ENCODE measurements around the gene BFSP1.

The BFSP1 gene

GRCh38 chr20:17523326-17523725, 7.9 kb downstream of the BFSP1 start:
- no peak for DNase-seq (ENCODE audit: low read depth, low spot score)

- no peak for DNase-seq (ENCODE audit: low read depth, low spot score)
Measured at GRCh38 chr20:17522528-17522927, 8.7 kb downstream of the BFSP1 start.

GRCh38 chr20:17520583-17520982, 10.6 kb downstream of the BFSP1 start:
- no peak for DNase-seq (ENCODE audit: low read depth, low spot score)

GRCh38 chr20:17519606-17520285, 11.4 kb downstream of the BFSP1 start:
- DNase-seq (ENCODE audit: low read depth, low spot score): no peak

GRCh38 chr20:17518339-17519052, 12.7 kb downstream of the BFSP1 start:
- no peak for DNase-seq (ENCODE audit: low read depth, low spot score)

GRCh38 chr20:17515053-17515452, 16.1 kb downstream of the BFSP1 start:
- no peak for DNase-seq (ENCODE audit: low read depth, low spot score)

- DNase-seq (ENCODE audit: low read depth, low spot score): no peak
Measured at GRCh38 chr20:17513939-17514338, 17.2 kb downstream of the BFSP1 start.

GRCh38 chr20:17511401-17511800, 19.8 kb downstream of the BFSP1 start:
- DNase-seq (ENCODE audit: low read depth, low spot score): no peak

GRCh38 chr20:17510548-17510947, 20.6 kb downstream of the BFSP1 start:
- no peak for DNase-seq (ENCODE audit: low read depth, low spot score)

- DNase-seq (ENCODE audit: low read depth, low spot score): no peak
Measured at GRCh38 chr20:17508756-17509155, 22.4 kb downstream of the BFSP1 start.

GRCh38 chr20:17507531-17507930, 23.6 kb downstream of the BFSP1 start:
- DNase-seq (ENCODE audit: low read depth, low spot score): no peak

- DNase-seq (ENCODE audit: low read depth, low spot score): no peak
Measured at GRCh38 chr20:17507032-17507431, 24.1 kb downstream of the BFSP1 start.

GRCh38 chr20:17505636-17506517, 25.3 kb downstream of the BFSP1 start:
- DNase-seq (ENCODE audit: low read depth, low spot score): peak; percentile 19

GRCh38 chr20:17504898-17505635, 26.1 kb downstream of the BFSP1 start:
- peak; percentile 62 for DNase-seq (ENCODE audit: low read depth, low spot score)

- no peak for DNase-seq (ENCODE audit: low read depth, low spot score)
Measured at GRCh38 chr20:17504066-17504897, 26.9 kb downstream of the BFSP1 start.

GRCh38 chr20:17503301-17504065, 27.7 kb downstream of the BFSP1 start:
- DNase-seq (ENCODE audit: low read depth, low spot score): no peak

- no peak for DNase-seq (ENCODE audit: low read depth, low spot score)
Measured at GRCh38 chr20:17502105-17502504, 29.1 kb downstream of the BFSP1 start.

GRCh38 chr20:17501701-17502100, 29.5 kb downstream of the BFSP1 start:
- no peak for DNase-seq (ENCODE audit: low read depth, low spot score)

- no peak for DNase-seq (ENCODE audit: low read depth, low spot score)
Measured at GRCh38 chr20:17500826-17501225, 30.4 kb downstream of the BFSP1 start.

GRCh38 chr20:17500271-17500670, 30.9 kb downstream of the BFSP1 start:
- no peak for DNase-seq (ENCODE audit: low read depth, low spot score)

Data from astrocyte of the hippocampus (primary cell).